Neutrophil (primary cell): ENCODE measurements around the gene GPR87.
A peak's percentile ranks its signal among the peaks of the same experiment; 100 is the strongest.

Experiments
- H3K27ac ChIP-seq: fragments of 200-600 bp; sonication (generic); 2 replicates; pipeline ENCODE4 v1.5.1; 2016; ENCODE audit warnings: mild to moderate bottlenecking, moderate library complexity
- H3K27me3 ChIP-seq: fragments of 200-600 bp; sonication (generic); 2 replicates; pipeline ENCODE4 v1.6.0; 2016; ENCODE audit warnings: mild to moderate bottlenecking
- H3K36me3 ChIP-seq: fragments of 200-600 bp; sonication (generic); 2 replicates; pipeline ENCODE4 v1.5.1; 2017
- H3K4me1 ChIP-seq, 2 experiments: fragments of 200-600 bp in 1 of 2; sonication (generic) in 1 of 2; 1 replicate in 1 of 2; 2 replicates in 1 of 2; pipeline versions ENCODE4 v1.5.1 to v1.6.1; 2013 to 2016; ENCODE audit warnings: low read depth in 1 of 2, low read length in 1 of 2, mild to moderate bottlenecking in 1 of 2, moderate library complexity in 1 of 2; ENCODE audit not compliant: control insufficient read depth in 1 of 2, insufficient read depth in 1 of 2
- H3K4me3 ChIP-seq, 2 experiments: fragments of 200-600 bp in 1 of 2; sonication (generic) in 1 of 2; 1 replicate in 1 of 2; 2 replicates in 1 of 2; pipeline ENCODE4 v1.5.1; 2013 to 2016; ENCODE audit warnings: low read depth in 1 of 2, low read length in 1 of 2, mild to moderate bottlenecking in 1 of 2, moderate library complexity in 1 of 2
- H3K9me3 ChIP-seq: fragments of 200-600 bp; sonication (generic); 2 replicates; pipeline ENCODE4 v1.5.1; 2016
- CTCF ChIP-seq: fragments of 200-600 bp; sonication (generic); IDR thresholded peaks from 2 replicates; pipeline ENCODE4 v1.5.1; 2016; ENCODE audit warnings: antibody characterized with exemption

The GPR87 gene

GRCh38 chr3:151327571-151328198 lies 11.1 kb upstream of the GPR87 start:
- Histone ChIP-seq H3K27me3 (no peaks in the 10 kb centered on the region), H3K9me3 (no peaks in the 10 kb centered on the region), H3K36me3 (peaks cover 10% of the 10 kb centered on the region), H3K4me1 (peaks cover 71 to 78% of the 10 kb centered on the region in 2 experiments), H3K27ac (peak overlapping the region; percentile 88), H3K4me3 (peak overlapping the region; percentile 79 to 90)
- TF ChIP-seq CTCF = peak; percentile 60

- Histone ChIP-seq H3K27me3 (no peaks in the 10 kb centered on the region), H3K4me1 (peaks cover 90 to 98% of the 10 kb centered on the region in 2 experiments)
- no peak for TF ChIP-seq CTCF
These were observed 5.9 kb upstream of the GPR87 start for GRCh38 chr3:151322511-151322910.

GRCh38 chr3:151321526-151321925 lies 4.9 kb upstream of the GPR87 start:
- Histone ChIP-seq H3K27me3 (no peaks in the 10 kb centered on the region), H3K4me1 (peaks cover 83 to 89% of the 10 kb centered on the region in 2 experiments), H3K4me3 (no peak overlapping the region), H3K27ac (peak overlapping the region; percentile 89), H3K9me3 (no peaks in the 10 kb centered on the region), H3K36me3 (peaks cover 5% of the 10 kb centered on the region)
- TF ChIP-seq CTCF = no peak

More at GRCh38 chr3:151322511-151322910, 5.9 kb upstream of the GPR87 start:
- H3K9me3 ChIP-seq = no peaks in the 10 kb centered on the region
- H3K27ac ChIP-seq = peak overlapping the region; percentile 89
- H3K36me3 ChIP-seq = peaks cover 10% of the 10 kb centered on the region
- H3K4me3 ChIP-seq = no peak overlapping the region

GRCh38 chr3:151320131-151320530 lies 3.5 kb upstream of the GPR87 start:
- H3K27ac ChIP-seq = peak overlapping the region; percentile 89
- no peaks in the 10 kb centered on the region for H3K36me3 ChIP-seq
- peaks cover 69 to 76% of the 10 kb centered on the region in 2 experiments for H3K4me1 ChIP-seq
- no peaks in the 10 kb centered on the region for H3K9me3 ChIP-seq
- TF ChIP-seq CTCF = no peak
- H3K4me3 ChIP-seq = no peak overlapping the region
- no peaks in the 10 kb centered on the region for H3K27me3 ChIP-seq

- Histone ChIP-seq H3K27me3 (no peaks in the 10 kb centered on the region), H3K4me3 (no peak overlapping the region), H3K27ac (peak overlapping the region; percentile 89), H3K9me3 (no peaks in the 10 kb centered on the region), H3K4me1 (peaks cover 65 to 75% of the 10 kb centered on the region in 2 experiments), H3K36me3 (no peaks in the 10 kb centered on the region)
- TF ChIP-seq CTCF = no peak
These were observed 3.0 kb upstream of the GPR87 start for GRCh38 chr3:151319628-151320027.
